HG02870 (cell line): ENCODE results near the gene XRN2.
"Not testable (repeated sequence)": the region's sequence is repeated elsewhere in the genome, so short reads cannot be mapped to it uniquely, and the experiment has no call there.

Experiments
- ATAC-seq: cut with Tn5 transposase; IDR thresholded peaks from one replicate; pipeline ENCODE4 v1.9.1; 2021; ENCODE audit warnings: mild to moderate bottlenecking, moderate library complexity; ENCODE audit not compliant: unreplicated experiment

The XRN2 gene

GRCh38 chr20:21387528-21387927, 84.4 kb downstream of the XRN2 start:
- no peak for ATAC-seq

GRCh38 chr20:21388566-21388965, 85.4 kb downstream of the XRN2 start:
- no peak for ATAC-seq

- ATAC-seq = no peak
Observed at GRCh38 chr20:21389368-21389767, 86.2 kb downstream of the XRN2 start.

GRCh38 chr20:21390768-21391167, 87.6 kb downstream of the XRN2 start:
- ATAC-seq = no peak

GRCh38 chr20:21391185-21391971, 88.2 kb downstream of the XRN2 start:
- no peak for ATAC-seq

GRCh38 chr20:21391972-21392352, 88.8 kb downstream of the XRN2 start:
- no peak for ATAC-seq

- no peak for ATAC-seq
Observed at GRCh38 chr20:21393166-21393565, 90.0 kb downstream of the XRN2 start.

- no peak for ATAC-seq
Observed at GRCh38 chr20:21393816-21394519, 90.8 kb downstream of the XRN2 start.

- ATAC-seq = no peak
Observed at GRCh38 chr20:21394551-21394950, 91.4 kb downstream of the XRN2 start.

- ATAC-seq = no peak
Observed at GRCh38 chr20:21395051-21395665, 92.0 kb downstream of the XRN2 start.

GRCh38 chr20:21395666-21396598, 92.8 kb downstream of the XRN2 start:
- ATAC-seq = no peak

- ATAC-seq = no peak
Observed at GRCh38 chr20:21396599-21397340, 93.6 kb downstream of the XRN2 start.

- ATAC-seq = no peak
Observed at GRCh38 chr20:21397341-21398108, 94.4 kb downstream of the XRN2 start, which contains the start of gene NKX2-4. NKX2-4 (minus strand) TSS chr20:21397526; CDS start chr20:21397399, 127 bp downstream.

- ATAC-seq = no peak
Observed at GRCh38 chr20:21398109-21399004, 95.2 kb downstream of the XRN2 start.

- no peak for ATAC-seq
Observed at GRCh38 chr20:21399005-21399475, 95.9 kb downstream of the XRN2 start.

- ATAC-seq = no peak
Observed at GRCh38 chr20:21411725-21412124, 108.6 kb downstream of the XRN2 start.

- not testable (repeated sequence) for ATAC-seq
Observed at GRCh38 chr20:21413996-21414395, 110.9 kb downstream of the XRN2 start.

GRCh38 chr20:21419147-21419546, 116.0 kb downstream of the XRN2 start:
- ATAC-seq = not testable (repeated sequence)
